ENCODE measurements around the gene PIM3. TPM values are rescaled to one million over a fixed set of nuclear protein-coding genes. Genes with fewer than 3 reads are reported as not detected.

The PIM3 gene
- total RNA-seq, 1 experiment from 2014 or later = 42.9 TPM

DNA sequence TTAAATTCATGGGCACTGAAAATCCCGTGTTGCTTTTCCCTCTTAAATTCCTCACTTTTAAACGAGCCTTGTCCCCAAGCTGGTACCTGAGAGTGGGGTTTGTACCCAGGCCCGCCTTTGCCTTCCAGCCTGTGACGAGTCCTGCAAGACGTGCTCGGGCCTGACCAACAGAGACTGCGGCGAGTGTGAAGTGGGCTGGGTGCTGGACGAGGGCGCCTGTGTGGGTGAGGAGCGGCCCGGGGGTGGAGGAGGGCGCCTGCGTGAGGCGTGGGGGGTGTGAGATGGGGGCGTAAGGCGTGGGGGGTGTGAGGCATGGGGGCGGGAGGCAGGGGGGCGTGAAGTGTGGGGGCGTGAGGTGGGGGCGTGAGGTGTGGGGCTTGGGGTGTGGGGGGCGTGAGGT lies 38.1 kb upstream of the PIM3 start:
- Mint-ChIP-seq H3K27ac (peak overlapping the region; percentile 49; the same call in 1 of the 2 replicates), H3K27me3 (ENCODE audit: low read depth) (no peaks in the 10 kb centered on the region; the same call in 1 of the 2 replicates), H3K9me3 (no peaks in the 10 kb centered on the region), H3K36me3 (peaks cover 9% of the 10 kb centered on the region; the same call in 1 of the 2 replicates), H3K4me3 (no peak overlapping the region), H3K4me1 (peaks cover 14% of the 10 kb centered on the region)
- POLR2A ChIA-PET = no interaction called here
- DNase-seq (ENCODE audit: low spot score) (no peak), ATAC-seq (no peak)
- CTCF ChIA-PET = no interaction called here
- TF ChIP-seq AR (CRISPR knock-in tag; IDR thresholded peaks at IDR 0.05) = no peak
- no peak for TF ChIP-seq TEAD4 (CRISPR knock-in tag; IDR thresholded peaks at IDR 0.05)
- TF ChIP-seq ZNF416 (CRISPR knock-in tag; IDR thresholded peaks at IDR 0.05) = no peak
- no peak for TF ChIP-seq NFATC4 (CRISPR knock-in tag; IDR thresholded peaks at IDR 0.05)
- TF ChIP-seq, protein P1, sequence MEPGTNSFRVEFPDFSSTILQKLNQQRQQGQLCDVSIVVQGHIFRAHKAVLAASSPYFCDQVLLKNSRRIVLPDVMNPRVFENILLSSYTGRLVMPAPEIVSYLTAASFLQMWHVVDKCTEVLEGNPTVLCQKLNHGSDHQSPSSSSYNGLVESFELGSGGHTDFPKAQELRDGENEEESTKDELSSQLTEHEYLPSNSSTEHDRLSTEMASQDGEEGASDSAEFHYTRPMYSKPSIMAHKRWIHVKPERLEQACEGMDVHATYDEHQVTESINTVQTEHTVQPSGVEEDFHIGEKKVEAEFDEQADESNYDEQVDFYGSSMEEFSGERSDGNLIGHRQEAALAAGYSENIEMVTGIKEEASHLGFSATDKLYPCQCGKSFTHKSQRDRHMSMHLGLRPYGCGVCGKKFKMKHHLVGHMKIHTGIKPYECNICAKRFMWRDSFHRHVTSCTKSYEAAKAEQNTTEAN (CRISPR knock-in tag; IDR thresholded peaks at IDR 0.05) = no peak
- TF ChIP-seq FOXJ3 (CRISPR knock-in tag; IDR thresholded peaks at IDR 0.05; ENCODE audit: borderline replicate concordance) = no peak
- TF ChIP-seq ATF2 (CRISPR knock-in tag; IDR thresholded peaks at IDR 0.05; ENCODE audit: borderline replicate concordance, low read depth) = no peak
- TF ChIP-seq, protein P2, sequence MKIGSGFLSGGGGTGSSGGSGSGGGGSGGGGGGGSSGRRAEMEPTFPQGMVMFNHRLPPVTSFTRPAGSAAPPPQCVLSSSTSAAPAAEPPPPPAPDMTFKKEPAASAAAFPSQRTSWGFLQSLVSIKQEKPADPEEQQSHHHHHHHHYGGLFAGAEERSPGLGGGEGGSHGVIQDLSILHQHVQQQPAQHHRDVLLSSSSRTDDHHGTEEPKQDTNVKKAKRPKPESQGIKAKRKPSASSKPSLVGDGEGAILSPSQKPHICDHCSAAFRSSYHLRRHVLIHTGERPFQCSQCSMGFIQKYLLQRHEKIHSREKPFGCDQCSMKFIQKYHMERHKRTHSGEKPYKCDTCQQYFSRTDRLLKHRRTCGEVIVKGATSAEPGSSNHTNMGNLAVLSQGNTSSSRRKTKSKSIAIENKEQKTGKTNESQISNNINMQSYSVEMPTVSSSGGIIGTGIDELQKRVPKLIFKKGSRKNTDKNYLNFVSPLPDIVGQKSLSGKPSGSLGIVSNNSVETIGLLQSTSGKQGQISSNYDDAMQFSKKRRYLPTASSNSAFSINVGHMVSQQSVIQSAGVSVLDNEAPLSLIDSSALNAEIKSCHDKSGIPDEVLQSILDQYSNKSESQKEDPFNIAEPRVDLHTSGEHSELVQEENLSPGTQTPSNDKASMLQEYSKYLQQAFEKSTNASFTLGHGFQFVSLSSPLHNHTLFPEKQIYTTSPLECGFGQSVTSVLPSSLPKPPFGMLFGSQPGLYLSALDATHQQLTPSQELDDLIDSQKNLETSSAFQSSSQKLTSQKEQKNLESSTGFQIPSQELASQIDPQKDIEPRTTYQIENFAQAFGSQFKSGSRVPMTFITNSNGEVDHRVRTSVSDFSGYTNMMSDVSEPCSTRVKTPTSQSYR (CRISPR knock-in tag; IDR thresholded peaks at IDR 0.05) = no peak
- no peak for TF ChIP-seq ZNF396 (CRISPR knock-in tag; IDR thresholded peaks at IDR 0.05; ENCODE audit: borderline replicate concordance)
- TF ChIP-seq MLX (CRISPR knock-in tag; IDR thresholded peaks at IDR 0.05) = no peak
- TF ChIP-seq, protein P3, sequence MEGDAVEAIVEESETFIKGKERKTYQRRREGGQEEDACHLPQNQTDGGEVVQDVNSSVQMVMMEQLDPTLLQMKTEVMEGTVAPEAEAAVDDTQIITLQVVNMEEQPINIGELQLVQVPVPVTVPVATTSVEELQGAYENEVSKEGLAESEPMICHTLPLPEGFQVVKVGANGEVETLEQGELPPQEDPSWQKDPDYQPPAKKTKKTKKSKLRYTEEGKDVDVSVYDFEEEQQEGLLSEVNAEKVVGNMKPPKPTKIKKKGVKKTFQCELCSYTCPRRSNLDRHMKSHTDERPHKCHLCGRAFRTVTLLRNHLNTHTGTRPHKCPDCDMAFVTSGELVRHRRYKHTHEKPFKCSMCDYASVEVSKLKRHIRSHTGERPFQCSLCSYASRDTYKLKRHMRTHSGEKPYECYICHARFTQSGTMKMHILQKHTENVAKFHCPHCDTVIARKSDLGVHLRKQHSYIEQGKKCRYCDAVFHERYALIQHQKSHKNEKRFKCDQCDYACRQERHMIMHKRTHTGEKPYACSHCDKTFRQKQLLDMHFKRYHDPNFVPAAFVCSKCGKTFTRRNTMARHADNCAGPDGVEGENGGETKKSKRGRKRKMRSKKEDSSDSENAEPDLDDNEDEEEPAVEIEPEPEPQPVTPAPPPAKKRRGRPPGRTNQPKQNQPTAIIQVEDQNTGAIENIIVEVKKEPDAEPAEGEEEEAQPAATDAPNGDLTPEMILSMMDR (IDR thresholded peaks at IDR 0.05) = no peak

- ATAC-seq (no peak), DNase-seq (ENCODE audit: low spot score) (no peak)
- Mint-ChIP-seq H3K36me3 (peaks cover 9% of the 10 kb centered on the region; the same call in 1 of the 2 replicates), H3K27ac (no peak overlapping the region), H3K9me3 (no peaks in the 10 kb centered on the region), H3K27me3 (ENCODE audit: low read depth) (no peaks in the 10 kb centered on the region; the same call in 1 of the 2 replicates), H3K4me3 (no peak overlapping the region), H3K4me1 (peaks cover 14% of the 10 kb centered on the region)
- ChIA-PET CTCF (no interaction called here), POLR2A (no interaction called here)
- TF ChIP-seq USF2 (CRISPR knock-in tag; IDR thresholded peaks at IDR 0.05) (no peak), MYBL2 (CRISPR knock-in tag; IDR thresholded peaks at IDR 0.05) (no peak), ZNF138 (CRISPR knock-in tag; conservative IDR thresholded peaks at IDR 0.05) (no peak), KAT7 (CRISPR knock-in tag; IDR thresholded peaks at IDR 0.05; ENCODE audit: borderline replicate concordance) (no peak), ZNF671 (CRISPR knock-in tag; IDR thresholded peaks at IDR 0.05) (no peak), ZNF396 (CRISPR knock-in tag; IDR thresholded peaks at IDR 0.05; ENCODE audit: borderline replicate concordance) (no peak), ZBTB21 (CRISPR knock-in tag; IDR thresholded peaks at IDR 0.05; ENCODE audit: borderline replicate concordance) (no peak), ETV6 (CRISPR knock-in tag; IDR thresholded peaks at IDR 0.05) (no peak)
- TF ChIP-seq, protein P4, sequence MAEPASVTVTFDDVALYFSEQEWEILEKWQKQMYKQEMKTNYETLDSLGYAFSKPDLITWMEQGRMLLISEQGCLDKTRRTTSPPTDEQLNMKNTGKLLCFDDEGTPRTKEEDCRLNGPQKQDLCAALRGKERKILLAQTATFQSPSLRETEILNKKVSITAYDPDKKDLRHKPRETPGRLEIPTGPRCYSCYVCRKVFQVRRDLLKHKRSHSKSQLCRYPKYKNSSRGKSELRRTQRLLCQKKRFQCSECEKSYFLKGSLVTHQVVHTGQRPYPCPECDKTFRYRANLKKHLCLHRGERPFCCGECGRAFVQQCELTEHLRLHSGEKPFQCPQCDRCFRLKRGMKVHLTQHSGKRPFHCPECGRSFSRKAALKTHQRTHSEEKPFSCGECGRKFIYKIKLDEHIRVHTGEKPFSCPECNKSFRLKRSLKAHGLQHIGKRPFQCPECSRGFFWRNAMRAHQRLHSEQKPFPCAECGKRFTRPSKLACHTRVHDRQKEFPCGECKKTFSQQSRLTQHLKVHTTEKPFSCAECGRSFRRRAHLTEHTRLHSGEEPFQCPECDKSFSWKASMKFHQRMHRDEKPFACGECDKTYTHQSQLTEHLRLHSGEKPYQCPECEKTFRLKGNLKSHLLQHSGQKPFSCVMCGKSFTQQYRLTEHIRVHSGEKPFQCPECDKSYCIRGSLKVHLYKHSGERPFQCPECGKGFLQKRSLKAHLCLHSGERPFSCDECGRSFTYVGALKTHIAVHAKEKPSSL (CRISPR knock-in tag; conservative IDR thresholded peaks at IDR 0.05) = no peak
Measured at GRCh38 chr22:49922926-49923325, 37.6 kb upstream of the PIM3 start.
